Activated CD4-positive, alpha-beta T cell treated with anti-CD3 and anti-CD28 coated beads for 48 hours (primary cell): ENCODE data around the gene ARL4D.
A peak's percentile ranks its signal among the peaks of the same experiment; 100 is the strongest.
"Not testable (repeated sequence)": the region's sequence is repeated elsewhere in the genome, so short reads cannot be mapped to it uniquely, and the experiment has no call there.

Experiments used
- DNase-seq: peaks from one replicate; pipeline ENCODE4 v3.0.0-alpha.2; 2020

ARL4D gene

GRCh38 chr17:43398724-43399595 is at the start of gene ARL4D:
TSS of gene ARL4D (plus strand) at chr17:43398993. CDS start at chr17:43399733, 740 bp downstream.
- peak; percentile 86 for DNase-seq

DNA sequence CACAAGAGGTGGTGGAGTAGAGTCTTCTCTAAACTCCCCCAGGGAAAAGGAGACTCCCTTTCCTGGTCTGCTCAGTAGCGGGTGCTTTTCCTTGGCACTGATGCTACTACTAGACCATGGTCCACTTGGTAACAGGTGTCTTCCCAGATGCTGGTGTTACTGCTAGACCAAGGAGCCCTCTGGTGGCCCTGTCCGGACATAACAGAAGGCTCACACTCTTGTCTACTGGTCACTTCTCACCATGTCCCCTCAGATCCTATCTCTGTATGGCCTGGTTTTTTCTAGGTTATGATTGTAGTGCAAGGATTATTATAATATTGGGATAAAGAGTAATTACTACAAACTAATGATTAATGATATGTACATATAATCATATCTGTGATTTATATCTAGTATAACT is 49.7 kb upstream of the ARL4D start:
- DNase-seq: no peak

DNA sequence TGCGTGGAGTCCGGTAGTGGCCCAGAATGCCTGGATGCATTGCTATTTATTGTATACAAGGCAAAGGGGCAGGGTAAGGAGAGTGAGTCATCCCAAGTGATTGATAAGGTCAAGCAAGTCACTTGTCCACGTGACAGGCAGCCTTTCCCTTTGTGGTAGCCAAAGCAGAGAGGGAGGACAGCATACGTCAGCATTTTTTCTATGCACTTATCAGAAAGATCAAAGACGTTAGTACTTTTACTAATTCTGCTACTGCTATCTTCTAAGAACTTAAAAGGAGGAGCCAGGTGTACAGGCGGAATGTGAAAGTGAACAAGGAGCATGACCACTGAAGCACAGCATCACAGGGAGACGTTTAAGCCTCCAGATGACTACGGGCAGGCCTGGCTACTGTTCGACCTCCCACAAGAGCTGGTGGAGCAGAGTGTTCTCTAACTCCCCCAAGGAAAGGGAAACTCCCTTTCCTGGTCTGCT is 47.9 kb upstream of the ARL4D start:
- peak; percentile 20 for DNase-seq

GRCh38 chr17:43351691-43352090 is 47.1 kb upstream of the ARL4D start:
- peak; percentile 31 for DNase-seq

- DNase-seq: no peak
Measured at GRCh38 chr17:43352579-43353331, 46.0 kb upstream of the ARL4D start.

DNA sequence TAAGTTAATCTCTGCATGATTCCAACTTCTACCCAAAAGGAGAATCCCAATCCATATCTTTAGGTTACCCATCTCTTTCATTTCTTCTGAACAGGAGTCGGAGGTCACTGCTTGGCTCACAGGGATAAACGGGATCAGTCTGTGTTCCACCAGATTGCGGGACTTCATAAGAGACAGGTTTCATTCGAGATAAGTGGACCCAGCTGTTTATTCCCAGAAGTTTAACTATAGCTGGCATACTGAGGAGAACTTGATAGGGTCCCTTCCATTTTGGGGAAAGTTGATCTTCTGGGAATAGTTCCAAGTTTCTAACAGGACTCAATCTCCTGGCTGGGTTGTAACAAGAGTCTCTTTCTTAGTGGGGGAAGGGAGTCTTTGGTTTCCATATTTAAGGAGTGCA is 45.4 kb upstream of the ARL4D start:
- DNase-seq: no peak

DNA sequence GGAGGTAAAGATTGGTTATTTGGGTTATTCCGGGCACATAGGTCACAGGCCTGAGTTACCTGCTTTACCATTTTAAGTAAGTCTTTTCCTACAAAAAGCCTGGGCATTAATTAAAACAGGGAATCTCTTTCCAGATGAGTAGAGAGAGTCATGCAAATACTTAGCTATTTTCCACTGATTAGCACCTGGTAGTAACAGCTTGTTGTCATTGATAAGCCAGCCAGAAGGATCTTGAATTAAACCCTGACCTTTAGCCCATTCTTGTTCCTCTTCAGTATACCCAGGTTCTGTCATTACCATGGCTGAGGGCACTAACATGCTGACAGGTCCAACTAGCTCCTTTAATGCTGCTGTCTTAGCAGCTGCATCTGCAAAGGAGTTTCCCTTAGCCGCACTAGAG is 44.4 kb upstream of the ARL4D start:
- DNase-seq: no peak

DNA sequence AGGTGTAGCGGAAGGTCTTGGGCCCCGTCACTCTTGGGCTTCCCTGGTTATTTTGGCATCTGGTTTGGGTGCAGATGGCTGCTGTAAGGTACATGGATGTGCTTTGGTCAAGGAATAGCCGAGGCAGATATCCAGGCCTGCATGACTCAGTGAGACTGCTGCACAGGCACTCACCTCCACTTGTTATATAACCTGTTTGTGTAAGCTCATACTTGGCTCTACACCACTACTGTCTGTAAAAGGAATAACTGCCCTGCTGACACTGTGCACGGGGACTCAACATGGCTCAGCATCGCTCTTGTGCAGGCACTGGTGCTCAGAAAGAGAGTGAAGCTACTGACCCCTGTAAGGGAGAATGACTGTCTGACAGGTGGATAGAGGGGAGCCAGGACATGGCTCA is 42.3 kb upstream of the ARL4D start:
- no peak for DNase-seq

- DNase-seq: no peak
Measured at GRCh38 chr17:43356999-43357398, 41.8 kb upstream of the ARL4D start.

- no peak for DNase-seq
Measured at GRCh38 chr17:43359469-43360110, 39.2 kb upstream of the ARL4D start.

DNA sequence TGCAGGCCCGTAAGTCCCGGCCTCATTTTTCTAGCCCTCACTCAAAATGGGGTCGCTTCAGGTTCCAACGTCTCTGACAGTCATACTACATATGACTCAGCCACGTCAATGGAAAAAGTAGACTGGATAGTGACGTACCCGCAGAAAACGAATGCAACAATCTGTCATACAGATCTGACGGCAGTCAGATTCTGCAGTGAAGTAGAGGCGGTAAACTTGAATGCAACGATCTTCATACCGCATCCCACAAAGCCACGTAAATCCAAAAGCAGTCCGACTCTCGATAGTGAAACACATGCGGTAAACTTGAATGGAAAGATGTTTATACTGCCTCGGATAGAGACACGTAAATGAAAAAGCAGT is 38.4 kb upstream of the ARL4D start:
- DNase-seq: peak; percentile 83

DNA sequence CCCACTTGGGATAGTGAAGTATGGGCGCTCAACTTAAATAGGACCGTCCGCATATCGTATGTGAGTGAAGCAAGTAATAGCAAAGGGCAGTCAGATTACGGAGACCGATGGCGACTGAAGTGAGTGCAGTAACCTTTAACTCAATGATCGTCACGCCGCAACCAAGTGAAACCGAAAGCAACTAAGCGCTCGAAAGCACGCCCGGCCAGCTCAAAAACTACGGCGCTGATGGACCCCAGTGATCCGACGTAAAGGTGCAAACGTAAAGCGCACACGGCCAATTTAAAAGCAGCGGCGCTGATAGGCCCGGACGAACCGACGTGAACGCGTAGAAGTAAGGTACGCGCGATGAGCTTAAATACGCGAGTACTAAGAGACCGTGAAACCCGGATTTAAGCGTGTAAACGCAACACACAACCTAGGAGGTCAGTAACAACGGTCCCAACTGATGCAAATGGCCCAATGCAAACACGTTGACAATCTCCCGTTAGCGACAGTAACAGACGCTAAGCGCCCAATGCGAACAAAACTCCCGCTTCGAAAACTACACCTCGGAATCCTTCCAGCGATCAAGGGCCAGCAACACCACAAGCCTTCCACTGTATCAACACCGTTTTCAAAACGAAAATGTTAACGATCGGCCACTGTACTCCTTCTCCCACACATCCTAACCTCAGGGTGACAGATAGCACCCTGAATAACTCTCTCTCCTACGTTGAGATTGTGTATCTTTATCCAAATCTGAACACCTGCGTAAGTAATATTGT is 37.9 kb upstream of the ARL4D start:
- peak; percentile 95 for DNase-seq

DNA sequence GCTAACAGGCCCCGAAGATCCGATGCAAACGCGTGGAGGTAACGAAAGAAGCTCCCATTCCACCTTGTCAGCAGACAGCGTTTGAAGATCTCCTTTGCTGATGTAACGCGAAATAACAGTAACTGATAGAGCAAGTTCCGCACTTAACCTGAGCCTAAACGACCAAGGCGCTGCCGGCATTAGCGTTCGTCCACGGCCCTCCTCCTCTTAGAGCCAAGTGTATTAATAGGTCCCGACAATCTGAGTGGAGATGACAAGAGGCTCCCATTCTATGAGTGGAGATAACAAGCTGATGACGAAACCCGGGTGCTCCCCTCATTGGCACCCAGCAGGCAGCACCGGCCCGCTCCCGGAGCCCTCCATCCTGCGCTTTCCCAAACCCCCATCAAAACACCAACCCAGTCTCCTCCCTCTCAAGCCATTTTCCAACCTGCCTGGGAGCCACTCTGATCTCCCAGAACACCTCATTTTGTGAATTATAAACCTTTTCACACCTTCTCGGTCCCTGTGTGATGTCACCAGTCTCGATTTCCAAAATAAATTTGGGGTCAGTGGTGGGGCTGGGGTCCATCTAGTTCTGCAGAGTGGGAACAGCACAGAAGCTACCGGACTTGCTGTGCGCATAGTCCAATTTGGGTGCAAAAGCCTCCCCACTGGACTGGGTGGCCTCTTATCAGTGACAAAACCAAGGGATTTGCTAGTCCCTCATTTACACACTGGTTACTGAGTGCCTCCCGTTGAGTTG is 35.4 kb upstream of the ARL4D start:
- no peak for DNase-seq

DNA sequence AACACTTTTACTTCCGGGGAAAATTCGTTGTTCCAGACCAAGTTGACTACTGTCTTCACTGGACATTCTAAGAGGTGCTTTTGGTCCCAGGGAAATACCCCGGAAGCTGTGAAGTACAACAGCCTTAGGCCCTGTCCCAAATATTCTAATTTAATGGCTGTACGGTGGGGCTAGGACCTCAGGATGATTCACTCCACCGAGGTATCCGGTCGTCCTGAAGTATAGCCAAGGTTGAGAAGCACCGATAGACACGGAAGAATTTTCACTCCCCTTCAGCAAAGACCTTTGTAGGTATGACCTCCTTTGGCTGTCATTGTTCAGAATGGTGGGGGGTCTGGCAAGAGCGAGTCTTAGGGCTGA is 34.9 kb upstream of the ARL4D start:
- DNase-seq: no peak

- no peak for DNase-seq
Measured at GRCh38 chr17:43365356-43365755, 33.4 kb upstream of the ARL4D start.

GRCh38 chr17:43365921-43366320 is 32.9 kb upstream of the ARL4D start:
- not testable (repeated sequence) for DNase-seq

DNA sequence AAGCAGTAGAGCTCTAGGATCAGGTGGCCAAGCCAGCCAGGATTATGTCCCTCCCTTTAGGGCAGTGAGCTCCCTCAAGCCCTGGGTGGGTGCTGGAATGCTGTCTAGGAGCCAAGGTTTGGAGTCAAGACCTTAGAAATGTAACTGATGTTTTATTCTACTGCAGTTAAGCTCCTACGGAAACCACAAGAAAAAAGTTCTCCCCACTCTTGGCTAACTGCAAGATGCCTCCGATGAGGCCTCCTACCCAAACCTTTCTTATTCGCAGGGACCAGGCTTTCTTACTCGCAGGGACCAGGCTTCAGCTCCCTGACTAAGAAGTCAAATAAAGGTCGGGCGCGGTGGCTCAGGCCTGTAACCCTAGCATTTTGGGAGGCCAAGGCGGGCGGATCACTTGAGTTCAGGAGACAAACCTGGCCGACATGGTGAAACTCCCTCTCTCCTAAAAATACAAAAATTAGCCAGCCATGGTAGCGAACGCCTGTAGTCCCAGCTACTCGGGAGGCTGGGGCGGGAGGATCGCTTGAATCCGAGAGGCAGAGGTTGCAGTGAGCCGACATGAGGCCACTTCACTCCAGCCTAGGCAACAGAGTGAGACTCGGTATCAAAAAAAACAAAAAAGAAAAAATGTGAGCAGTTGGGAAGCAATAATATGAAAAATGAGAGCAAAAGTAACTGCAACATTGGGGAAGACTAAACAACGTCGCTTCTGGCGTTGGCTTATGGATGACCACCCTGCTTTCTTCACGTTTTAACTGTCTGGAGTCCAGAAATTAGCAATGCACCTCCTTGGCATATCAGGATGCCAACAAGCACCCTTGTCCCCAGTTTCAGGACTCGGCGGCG is 31.7 kb upstream of the ARL4D start:
- DNase-seq: peak; percentile 34

DNA sequence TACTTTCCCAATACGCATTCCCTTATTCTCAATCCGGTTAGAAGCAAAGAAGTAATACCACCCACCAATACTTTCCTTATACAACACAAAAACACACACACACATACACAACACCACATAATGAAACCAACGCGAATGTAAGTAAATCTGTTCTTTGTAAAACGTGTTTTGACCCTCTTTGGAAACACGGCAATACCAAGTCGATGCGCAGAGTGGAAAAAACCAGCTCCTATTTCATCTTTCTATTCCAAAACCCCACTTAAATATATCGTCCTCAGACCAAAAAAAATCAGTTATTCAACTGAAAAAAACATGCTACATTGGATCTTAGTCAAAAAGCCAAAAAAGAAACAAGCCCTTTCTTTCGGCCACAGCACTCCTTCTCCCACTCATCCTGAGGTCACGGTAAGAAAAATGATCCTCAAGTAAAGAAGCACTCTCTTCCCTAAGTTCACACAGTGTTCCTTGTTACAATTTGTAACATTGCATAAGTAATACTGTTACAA is 31.0 kb upstream of the ARL4D start:
- peak; percentile 66 for DNase-seq

DNA sequence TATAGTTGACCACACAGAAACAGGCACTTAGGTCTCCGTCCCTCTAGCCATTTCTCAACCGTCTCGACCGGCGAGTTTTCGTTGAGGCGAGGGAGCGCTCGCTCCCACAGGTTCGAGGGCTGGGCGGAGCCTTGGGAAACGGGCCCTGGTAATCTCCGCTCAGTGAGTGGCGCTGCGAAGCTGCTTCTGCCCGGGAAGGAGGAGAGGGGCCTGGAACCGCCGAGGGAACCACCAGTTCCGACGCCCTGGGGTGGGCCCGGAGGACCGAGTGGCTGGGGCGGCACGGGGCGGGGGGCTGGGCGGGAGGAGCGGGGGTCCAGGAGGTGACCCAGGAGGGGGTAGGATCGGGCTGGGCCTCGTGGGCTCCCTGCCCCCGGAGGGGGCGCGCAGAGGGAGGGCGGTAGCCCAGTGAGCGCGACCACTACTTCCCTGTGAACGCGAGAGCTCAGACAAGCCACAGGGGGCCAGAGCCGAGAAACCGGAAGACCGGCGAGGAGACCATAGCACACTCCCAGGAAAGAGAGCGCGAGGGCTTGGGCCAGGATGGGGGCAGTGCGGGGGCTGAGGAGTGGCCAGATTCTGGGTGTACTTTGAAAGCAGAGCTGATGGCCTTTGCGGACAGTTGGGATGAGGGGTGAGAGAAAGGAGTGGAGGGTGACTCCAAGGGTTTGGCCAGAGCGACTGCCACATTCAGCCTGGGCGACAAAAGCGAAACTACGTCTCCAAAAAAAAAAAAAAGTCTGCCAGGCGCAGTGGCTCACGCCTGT is 29.9 kb upstream of the ARL4D start:
- peak; percentile 79 for DNase-seq

- DNase-seq: no peak
Measured at GRCh38 chr17:43369986-43370385, 28.8 kb upstream of the ARL4D start.
